Heart left ventricle (tissue), 16 donors: ENCODE results near the gene RFC2. TPM values are rescaled to one million over a fixed set of nuclear protein-coding genes. Genes with fewer than 3 reads are reported as not detected.
A peak's percentile ranks its signal among the peaks of the same experiment; 100 is the strongest.
"Not testable (repeated sequence)": the region's sequence is repeated elsewhere in the genome, so short reads cannot be mapped to it uniquely, and the experiment has no call there.

ENCODE experiments used
- ATAC-seq, 4 donors: fragments of 200-7000 bp; cut with Tn5 transposase; one replicate each; pipeline ENCODE4 v1.9.1; 2020 to 2022; ENCODE audit warnings: moderate library complexity in 4 of 4, mild to moderate bottlenecking in 3 of 4, moderate number of reproducible peaks in 1 of 4
- DNase-seq, 5 donors: peaks; one replicate each; pipeline ENCODE4 v3.0.0-alpha.2; 2020
- H3K27ac ChIP-seq, 12 donors: fragments of 200-600 bp; sonication (generic) in 4 of 12; one replicate each; pipeline versions ENCODE4 v1.5.0 to v1.8.0; 2016 to 2022; ENCODE audit warnings: mild to moderate bottlenecking in 2 of 12
- H3K27me3 ChIP-seq, 9 donors: fragments of 200-600 bp; sonication (generic) in 2 of 9; one replicate each; pipeline versions ENCODE4 v1.5.1 to v1.8.0; 2016 to 2022; ENCODE audit warnings: mild to moderate bottlenecking in 3 of 9
- H3K36me3 ChIP-seq, 9 donors: fragments of 200-600 bp; sonication (generic) in 2 of 9; one replicate each; pipeline versions ENCODE4 v1.5.0 to v1.8.0; 2018 to 2022; ENCODE audit warnings: mild to moderate bottlenecking in 2 of 9
- H3K4me1 ChIP-seq, 12 donors: fragments of 200-600 bp; sonication (generic) in 4 of 12; one replicate each; pipeline versions ENCODE4 v1.5.0 to v1.8.0; 2016 to 2022; ENCODE audit warnings: mild to moderate bottlenecking in 3 of 12
- H3K4me3 ChIP-seq, 12 donors: fragments of 200-600 bp; sonication (generic) in 4 of 12; one replicate each; pipeline versions ENCODE4 v1.5.0 to v1.8.0; 2017 to 2022; ENCODE audit warnings: mild to moderate bottlenecking in 9 of 12, moderate library complexity in 4 of 12
- H3K9me3 ChIP-seq, 12 donors: fragments of 200-600 bp; sonication (generic) in 4 of 12; one replicate each; pipeline versions ENCODE4 v1.5.0 to v1.8.0; 2016 to 2022; ENCODE audit warnings: mild to moderate bottlenecking in 1 of 12
- CTCF ChIP-seq, 12 donors: fragments of 200-600 bp; sonication (generic) in 4 of 12; IDR thresholded peaks; one replicate each; pipeline versions ENCODE4 v1.5.0 to v1.8.0; 2018 to 2022; ENCODE audit warnings: antibody characterized with exemption in 12 of 12, mild to moderate bottlenecking in 5 of 12
- POLR2A ChIP-seq, 2 donors: fragments of 450-650 bp; IDR thresholded peaks; one replicate each; pipeline ENCODE4 v1.6.1; 2017; ENCODE audit warnings: antibody characterized with exemption in 2 of 2, mild to moderate bottlenecking in 2 of 2, moderate library complexity in 2 of 2
- WGBS, 4 donors: extraction: QIAGEN DNeasy Blood & Tissue Kit in 2 of 4; methylation state at CpG; one replicate each; pipeline versions ENCODE4 v1.1.5 to v1.1.7; 2013 to 2018; 5-methylcytosine and 5-hydroxymethylcytosine counted together
- intact Hi-C, 10 donors: fragments of 100-400 bp; cut with DNase I; formaldehyde crosslinking; loops; one replicate each; pipeline versions ENCODE4 v1.11.1 to v1.14.2; 2022
- polyA plus RNA-seq, 2 donors: library from polyadenylated mRNA; stranded (reverse); fragments of 200-250 nt; gene quantifications; one replicate each; pipeline ENCODE4 v1.2.3, GENCODE V29; 2013
- total RNA-seq, 9 donors: library from RNA; depleted of rRNA in 2 of 9; stranded (reverse); fragments of >200 nt in 2 of 9; fragmentation: NEBNext Ultra II Directional in 3 of 9; extraction: Animal tissue kit (Norgen Biotek cat#: 25700) in 3 of 9; gene quantifications; one replicate each; pipeline versions ENCODE4 v1.1.0 to v1.2.4, GENCODE V29; 2016 to 2023
- donor health status: ischemic (EF 13 %, LVEDD 7.1; RV severe dilation, severe dysfunction).
- donor health status: healthy with polysubstance abuse.
- donor health status: DM: no; HTN: yes; CAD: no.
- donor health status: DM: no; HTN: no; CAD: no.
- donor health status: ischemic (EF 25% LVEDD 6.9; RV normal size, moderate dysfunction).
- donor health status: ischemic (EF 25% LVEDD 5.7; RV mildly dilated, moderate dysfunction).
- donor health status: healthy.
- donor health status: DM: yes; HTN: yes; CAD: no.
- donor health status: ischemic (EF 35%, LVEDD 5.7; RV mildly dilated, moderate dysfunction).
- donor health status: nonischemic (EF 11% LVEDD 7.7; RV severe dilation, severe dysfunction).
- donor health status: DM: yes; HTN: yes; CAD: no.
- donor health status: PGD.
- donor health status: ischemic (EF 29% LVEDD 5.4; RV normal size, mild dysfunction).
- donor health status: nonischemic (EF 23%, LVEDD 6.1; RV moderate dilation, normal function).

RFC2 gene
- total and polyA plus RNA-seq, 11 donors, result 7.8 to 21.8 (median 12.2) TPM

- TF ChIP-seq POLR2A (IDR thresholded peaks at IDR 0.05) (no peak), CTCF (IDR thresholded peaks at IDR 0.05) (no peak)
- no peak for ATAC-seq
- Histone ChIP-seq H3K4me3 (no peak overlapping the region), H3K9me3 (no peaks in the 10 kb centered on the region), H3K27ac (no peak overlapping the region), H3K36me3 (peaks cover 0 to 33% (median 21%) of the 10 kb centered on the region in 9 donors), H3K27me3 (no peaks in the 10 kb centered on the region), H3K4me1 (peaks cover 0 to 12% (median 0%) of the 10 kb centered on the region in 12 donors)
- intact Hi-C loops, result loop anchor here in 5 of 10 donors (5.0 to 10.0 kb wide), 3 partner anchors 132 to 335 kb away; partner anchors contain the start of gene TMEM270 (in 3 of the 5)
- no peak for DNase-seq
- 81 to 87% (median 85%) methylated on average over 19 of the region's 19 CpGs for WGBS, 4 donors
These were observed 54.4 kb downstream of the RFC2 start for GRCh38 chr7:74199551-74200355.

GRCh38 chr7:74197449-74198124 is 56.6 kb downstream of the RFC2 start:
- no peaks in the 10 kb centered on the region for H3K9me3 ChIP-seq
- H3K27me3 ChIP-seq, result no peaks in the 10 kb centered on the region
- TF ChIP-seq CTCF (IDR thresholded peaks at IDR 0.05), result no peak
- no peak for TF ChIP-seq POLR2A (IDR thresholded peaks at IDR 0.05)
- no peak for DNase-seq
- 91 to 98% (median 98%) methylated on average over 8 to 9 of the region's 9 CpGs for WGBS, 4 donors
- H3K36me3 ChIP-seq, result peaks cover 0 to 55% (median 43%) of the 10 kb centered on the region in 9 donors
- intact Hi-C loops, result no loop called here
- no peak overlapping the region for H3K27ac ChIP-seq
- H3K4me1 ChIP-seq, result peaks cover 0 to 5% (median 0%) of the 10 kb centered on the region in 12 donors
- ATAC-seq, result no peak
- no peak overlapping the region for H3K4me3 ChIP-seq

GRCh38 chr7:74195968-74196654 is 58.1 kb downstream of the RFC2 start:
- intact Hi-C loops, result not testable (repeated sequence)
- WGBS, 4 donors, result 69 to 90% (median 77%) methylated on average over 8 to 16 of the region's 19 CpGs

GRCh38 chr7:74195139-74195860 is 58.9 kb downstream of the RFC2 start:
- H3K4me3 ChIP-seq, H3K4me1 ChIP-seq, H3K27me3 ChIP-seq, H3K27ac ChIP-seq, H3K9me3 ChIP-seq, ATAC-seq, DNase-seq, intact Hi-C loops: not testable (repeated sequence)
- peaks cover 0 to 78% (median 66%) of the 10 kb centered on the region in 9 donors for H3K36me3 ChIP-seq
- WGBS, 4 donors, result 61 to 78% (median 70%) methylated on average over 16 to 20 of the region's 23 CpGs

More at GRCh38 chr7:74195968-74196654, 58.1 kb downstream of the RFC2 start:
- not testable (repeated sequence) for H3K27ac ChIP-seq, H3K4me3 ChIP-seq, H3K9me3 ChIP-seq, DNase-seq, H3K4me1 ChIP-seq, H3K27me3 ChIP-seq
- ATAC-seq, result peak; percentile 22 to 50 (median 29)
- H3K36me3 ChIP-seq, result peaks cover 0 to 70% (median 58%) of the 10 kb centered on the region in 9 donors
